ENCODE results near the gene MIF.

GRCh38 chr22:23903328-23903971 lies 9.3 kb downstream of the MIF start:
- TF ChIP-seq, protein P1, sequence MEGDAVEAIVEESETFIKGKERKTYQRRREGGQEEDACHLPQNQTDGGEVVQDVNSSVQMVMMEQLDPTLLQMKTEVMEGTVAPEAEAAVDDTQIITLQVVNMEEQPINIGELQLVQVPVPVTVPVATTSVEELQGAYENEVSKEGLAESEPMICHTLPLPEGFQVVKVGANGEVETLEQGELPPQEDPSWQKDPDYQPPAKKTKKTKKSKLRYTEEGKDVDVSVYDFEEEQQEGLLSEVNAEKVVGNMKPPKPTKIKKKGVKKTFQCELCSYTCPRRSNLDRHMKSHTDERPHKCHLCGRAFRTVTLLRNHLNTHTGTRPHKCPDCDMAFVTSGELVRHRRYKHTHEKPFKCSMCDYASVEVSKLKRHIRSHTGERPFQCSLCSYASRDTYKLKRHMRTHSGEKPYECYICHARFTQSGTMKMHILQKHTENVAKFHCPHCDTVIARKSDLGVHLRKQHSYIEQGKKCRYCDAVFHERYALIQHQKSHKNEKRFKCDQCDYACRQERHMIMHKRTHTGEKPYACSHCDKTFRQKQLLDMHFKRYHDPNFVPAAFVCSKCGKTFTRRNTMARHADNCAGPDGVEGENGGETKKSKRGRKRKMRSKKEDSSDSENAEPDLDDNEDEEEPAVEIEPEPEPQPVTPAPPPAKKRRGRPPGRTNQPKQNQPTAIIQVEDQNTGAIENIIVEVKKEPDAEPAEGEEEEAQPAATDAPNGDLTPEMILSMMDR (IDR thresholded peaks at IDR 0.05): no peak
- no peak for TF ChIP-seq EP300 (IDR thresholded peaks at IDR 0.05)
